COR-L47 (cell line): ENCODE results near the gene USP5.
A peak's percentile ranks its signal among the peaks of the same experiment; 100 is the strongest.
"Not testable (repeated sequence)": the region's sequence is repeated elsewhere in the genome, so short reads cannot be mapped to it uniquely, and the experiment has no call there.

Experiments used
- DNase-seq: peaks from one replicate; lab custom pipeline; 2025; lab: John Stamatoyannopoulos, UW

The USP5 gene

DNA sequence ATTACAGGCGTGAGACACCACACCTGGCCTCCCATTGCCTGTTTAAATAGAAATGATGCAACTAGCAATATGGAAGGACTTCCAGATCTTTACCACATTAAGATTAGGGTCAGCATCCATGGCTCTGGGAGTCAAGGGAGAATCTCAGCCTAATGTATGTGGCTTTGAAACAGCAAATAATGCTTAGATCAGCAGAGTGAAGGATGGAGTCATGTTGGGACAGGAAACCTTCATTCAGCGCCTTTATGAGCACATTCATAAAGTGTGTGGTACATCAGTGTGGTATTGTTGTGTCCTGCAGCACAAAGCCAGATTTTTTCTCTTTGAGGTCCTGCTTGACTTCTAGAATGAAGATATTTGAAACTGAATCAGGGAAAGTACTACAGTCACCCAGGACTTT lies 36.4 kb downstream of the USP5 start:
- no peak for DNase-seq

DNA sequence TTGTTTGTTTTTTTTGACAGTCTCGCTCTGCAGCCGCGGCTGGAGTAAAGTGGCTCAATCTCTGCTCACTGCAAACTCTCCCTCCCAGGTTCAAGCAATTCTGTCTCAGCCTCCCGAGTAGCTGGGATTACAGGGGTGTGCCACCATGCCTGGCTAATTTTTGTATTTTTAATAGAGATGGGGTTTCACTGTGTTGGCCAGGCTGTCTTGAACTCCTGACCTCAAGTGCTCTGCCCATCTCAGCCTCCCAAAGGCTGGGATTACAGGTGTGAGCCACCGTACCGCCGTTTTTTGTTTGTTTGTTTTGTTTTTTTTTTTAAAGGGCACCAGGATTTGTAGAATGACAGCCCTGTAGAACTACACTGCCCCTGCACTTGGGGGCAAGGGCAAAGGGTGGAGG lies 36.8 kb downstream of the USP5 start:
- DNase-seq, result not testable (repeated sequence)

DNA sequence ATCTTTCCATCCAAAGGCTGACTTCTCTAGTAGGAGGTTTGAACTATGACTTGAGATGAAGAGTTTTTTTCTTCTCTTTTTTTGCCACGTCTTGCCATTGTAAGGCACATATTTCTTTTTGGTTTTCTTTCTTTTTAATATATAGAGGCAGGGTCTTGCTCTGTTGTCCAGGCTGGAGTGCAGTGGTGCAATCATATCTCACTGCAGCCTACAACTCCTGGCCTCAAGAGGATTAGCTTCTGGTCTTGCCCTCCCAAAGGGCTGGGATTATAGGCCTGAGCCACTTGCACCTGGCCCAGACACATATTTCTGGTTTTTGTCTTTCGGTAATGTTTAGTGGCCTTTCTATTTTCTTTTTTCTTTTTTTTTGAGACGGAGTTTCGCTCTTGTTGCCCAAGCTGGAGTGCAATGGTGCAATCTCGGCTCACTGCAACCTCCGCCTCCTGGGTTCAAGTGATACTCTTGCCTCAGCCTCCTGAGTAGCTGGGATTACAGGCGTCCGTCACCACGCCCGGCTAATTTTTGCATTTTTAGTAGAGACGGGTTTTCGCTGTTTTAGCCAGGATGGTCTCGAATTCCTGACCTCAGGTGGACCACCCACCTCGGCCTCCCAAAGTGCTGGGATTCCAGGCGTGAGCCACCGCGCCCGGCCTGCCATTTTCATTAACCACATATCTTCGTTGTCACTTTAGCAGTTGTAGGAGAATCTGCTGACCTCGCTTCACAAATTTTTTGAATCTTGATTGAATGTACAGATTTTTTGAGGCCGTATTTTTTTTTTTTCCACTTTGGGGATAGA lies 38.0 kb downstream of the USP5 start:
- DNase-seq, result not testable (repeated sequence)

GRCh38 chr12:6890789-6891645 lies 39.1 kb downstream of the USP5 start:
- peak; percentile 86 for DNase-seq

DNA sequence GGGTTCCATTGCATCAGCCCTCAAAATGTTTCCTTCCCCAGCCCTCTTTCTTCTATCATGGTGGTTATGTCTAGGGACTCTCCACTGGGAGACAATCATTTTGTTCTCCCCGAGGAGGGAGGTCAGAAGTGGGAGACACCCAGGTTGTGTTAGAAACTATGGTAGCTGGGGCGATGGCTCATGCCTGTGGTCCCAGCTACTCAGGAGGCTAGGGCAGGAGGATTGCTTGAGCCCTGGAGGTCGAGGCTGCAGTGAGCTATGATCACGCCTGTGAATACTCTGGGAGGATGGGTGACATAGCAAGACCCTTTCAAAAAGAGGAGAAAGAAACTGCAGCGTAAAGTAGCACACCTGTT lies 39.7 kb downstream of the USP5 start:
- no peak for DNase-seq

- not testable (repeated sequence) for DNase-seq
Measured at GRCh38 chr12:6892683-6893082, 40.7 kb downstream of the USP5 start.

GRCh38 chr12:6894321-6894720 lies 42.4 kb downstream of the USP5 start:
- DNase-seq, result no peak

- no peak for DNase-seq
Measured at GRCh38 chr12:6896846-6897435, 45.0 kb downstream of the USP5 start.

GRCh38 chr12:6899427-6899826 lies 47.5 kb downstream of the USP5 start:
- no peak for DNase-seq

GRCh38 chr12:6899837-6900519 lies 48.0 kb downstream of the USP5 start:
- DNase-seq, result peak; percentile 73

DNA sequence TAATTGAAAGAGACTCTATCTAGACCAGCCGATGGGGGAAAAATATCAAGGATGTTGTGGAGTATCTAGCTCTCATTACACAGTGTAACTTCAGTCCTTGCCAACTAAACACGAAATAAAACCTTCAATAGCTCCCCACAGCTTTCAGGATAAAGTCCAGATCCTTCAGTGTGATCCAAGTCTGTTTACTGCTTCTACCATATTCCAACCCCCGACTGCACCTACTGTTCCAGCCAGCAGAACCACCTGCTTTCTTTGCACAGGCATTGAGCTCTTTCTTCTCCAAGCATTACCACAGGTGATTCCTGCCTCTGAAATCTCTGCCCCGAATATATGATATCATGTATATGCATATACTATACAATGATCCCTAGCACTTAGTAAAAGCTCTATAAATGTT lies 50.5 kb downstream of the USP5 start:
- DNase-seq, result no peak

- no peak for DNase-seq
Measured at GRCh38 chr12:6903722-6904121, 51.8 kb downstream of the USP5 start.

GRCh38 chr12:6904280-6905276 lies 52.6 kb downstream of the USP5 start, which contains the start of gene LRRC23:
TSS of gene LRRC23 (plus strand) at chr12:6904822. CDS start at chr12:6905634, 812 bp downstream.
- peak; percentile 90 for DNase-seq

GRCh38 chr12:6905414-6906040 lies 53.6 kb downstream of the USP5 start:
- no peak for DNase-seq

DNA sequence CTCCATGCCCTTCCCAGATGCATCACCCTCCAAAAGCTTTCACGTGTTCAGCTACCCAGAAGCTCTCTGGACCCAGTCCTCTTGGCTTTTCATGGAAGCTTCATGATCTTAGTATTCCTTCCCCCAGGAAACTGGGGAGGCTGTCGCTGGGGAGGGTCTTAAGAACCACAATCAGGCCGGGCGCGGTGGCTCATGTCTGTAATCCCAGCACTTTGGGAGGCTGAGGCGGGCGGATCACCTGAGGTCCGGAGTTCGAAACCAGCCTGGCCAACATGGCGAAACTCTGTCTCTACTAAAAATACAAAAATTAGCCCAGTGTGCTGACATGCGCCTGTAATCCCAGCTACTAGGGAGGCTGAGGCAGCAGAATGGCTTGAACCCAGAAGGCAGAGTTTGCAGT lies 56.2 kb downstream of the USP5 start:
- DNase-seq, result not testable (repeated sequence)

- DNase-seq, result no peak
Measured at GRCh38 chr12:6909421-6910145, 57.6 kb downstream of the USP5 start.

GRCh38 chr12:6912164-6912935 lies 60.4 kb downstream of the USP5 start:
- no peak for DNase-seq

DNA sequence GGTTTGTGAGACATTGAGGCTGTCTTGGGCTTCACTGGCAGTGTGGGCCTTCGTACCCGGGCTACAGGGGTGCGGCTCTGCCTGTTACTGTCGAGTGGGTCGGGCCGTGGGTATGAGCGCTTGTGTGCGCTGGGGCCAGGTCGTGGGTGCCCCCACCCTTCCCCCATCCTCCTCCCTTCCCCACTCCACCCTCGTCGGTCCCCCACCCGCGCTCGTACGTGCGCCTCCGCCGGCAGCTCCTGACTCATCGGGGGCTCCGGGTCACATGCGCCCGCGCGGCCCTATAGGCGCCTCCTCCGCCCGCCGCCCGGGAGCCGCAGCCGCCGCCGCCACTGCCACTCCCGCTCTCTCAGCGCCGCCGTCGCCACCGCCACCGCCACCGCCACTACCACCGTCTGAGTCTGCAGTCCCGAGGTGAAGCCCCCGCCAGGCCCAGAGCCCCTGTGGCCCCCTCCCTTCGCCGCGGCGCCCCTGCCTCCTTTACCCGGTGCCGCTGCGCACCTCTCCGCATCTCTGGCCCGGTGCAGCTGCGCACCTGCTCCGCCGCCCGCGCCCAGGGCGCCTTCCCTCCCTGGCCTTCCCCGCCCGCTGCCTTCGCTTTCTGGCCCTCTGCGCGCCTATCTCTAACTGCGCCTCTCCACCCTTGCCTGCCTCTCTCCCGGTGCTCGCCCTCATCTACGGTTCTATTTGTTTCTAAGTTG lies 62.4 kb downstream of the USP5 start, which contains the start of gene ENO2:
Gene ENO2, plus strand, starts transcription at position 335 of the 701 bp plus-strand sequence. CDS start 1,253 bp downstream, outside the sequence.
- DNase-seq, result peak; percentile 27
